Upper lobe of right lung (tissue), 1 donor: Measurements from ENCODE around the gene TULP4. TPM values are rescaled to one million over a fixed set of nuclear protein-coding genes. Genes with fewer than 3 reads are reported as not detected.

Source experiments
- ATAC-seq: fragments of 200-7000 bp; cut with Tn5 transposase; one replicate; pipeline ENCODE4 v1.9.1; 2020; ENCODE audit warnings: mild to moderate bottlenecking, moderate library complexity
- DNase-seq: peaks from one replicate; pipeline ENCODE4 v3.0.0-alpha.2; 2020
- H3K27ac ChIP-seq: fragments of 200-600 bp; one replicate; pipeline ENCODE4 v1.8.0; 2022
- H3K27me3 ChIP-seq: fragments of 200-600 bp; one replicate; pipeline ENCODE4 v1.8.0; 2022; ENCODE audit warnings: mild to moderate bottlenecking
- H3K36me3 ChIP-seq: fragments of 200-600 bp; one replicate; pipeline ENCODE4 v1.8.0; 2022
- H3K4me1 ChIP-seq: fragments of 200-600 bp; one replicate; pipeline ENCODE4 v1.8.0; 2022
- H3K4me3 ChIP-seq: fragments of 200-600 bp; one replicate; pipeline ENCODE4 v1.8.0; 2022; ENCODE audit warnings: mild to moderate bottlenecking
- H3K9me3 ChIP-seq: fragments of 200-600 bp; one replicate; pipeline ENCODE4 v1.8.0; 2022
- intact Hi-C: fragments of 100-400 bp; cut with DNase I; formaldehyde crosslinking; loops from one replicate; pipeline ENCODE4 v1.11.0; 2022
- total RNA-seq: library from RNA; stranded (reverse); fragmentation: NEBNext Ultra II Directional; extraction: Animal tissue kit (Norgen Biotek cat#: 25700); gene quantifications from one replicate; pipeline ENCODE4 v1.2.1, GENCODE V29; 2021
- TF ChIP-seq, protein P1 (sequence below): fragments of 200-600 bp; IDR thresholded peaks from one replicate; pipeline ENCODE4 v1.8.0; 2022; ENCODE audit warnings: antibody characterized with exemption
- donor health status: DM: no; HTN: yes; CAD: no; lungs with severe emphysema.

Gene TULP4
- total RNA-seq, 1 donor from 2014 or later = 94.1 TPM

DNA sequence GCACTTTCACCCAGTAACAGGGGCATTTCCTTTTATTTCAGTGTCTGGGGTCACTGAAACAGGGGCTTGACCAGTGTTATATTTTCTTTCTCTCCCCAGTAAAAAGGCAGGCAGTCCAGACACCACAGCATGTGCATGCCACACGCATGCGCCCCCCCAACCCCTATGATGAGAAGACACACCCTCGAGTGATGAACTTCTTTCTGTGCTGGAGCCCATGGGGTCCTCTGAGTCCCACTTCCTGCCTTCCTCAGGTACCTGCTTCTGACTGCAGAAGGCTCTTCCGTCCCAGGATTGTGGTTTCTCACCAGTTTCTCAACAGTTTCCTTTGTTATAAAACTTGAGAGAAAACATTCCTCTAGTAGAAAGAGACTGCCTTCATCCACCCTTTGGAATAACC is 201.9 kb downstream of the TULP4 start:
- TF ChIP-seq, protein P1, sequence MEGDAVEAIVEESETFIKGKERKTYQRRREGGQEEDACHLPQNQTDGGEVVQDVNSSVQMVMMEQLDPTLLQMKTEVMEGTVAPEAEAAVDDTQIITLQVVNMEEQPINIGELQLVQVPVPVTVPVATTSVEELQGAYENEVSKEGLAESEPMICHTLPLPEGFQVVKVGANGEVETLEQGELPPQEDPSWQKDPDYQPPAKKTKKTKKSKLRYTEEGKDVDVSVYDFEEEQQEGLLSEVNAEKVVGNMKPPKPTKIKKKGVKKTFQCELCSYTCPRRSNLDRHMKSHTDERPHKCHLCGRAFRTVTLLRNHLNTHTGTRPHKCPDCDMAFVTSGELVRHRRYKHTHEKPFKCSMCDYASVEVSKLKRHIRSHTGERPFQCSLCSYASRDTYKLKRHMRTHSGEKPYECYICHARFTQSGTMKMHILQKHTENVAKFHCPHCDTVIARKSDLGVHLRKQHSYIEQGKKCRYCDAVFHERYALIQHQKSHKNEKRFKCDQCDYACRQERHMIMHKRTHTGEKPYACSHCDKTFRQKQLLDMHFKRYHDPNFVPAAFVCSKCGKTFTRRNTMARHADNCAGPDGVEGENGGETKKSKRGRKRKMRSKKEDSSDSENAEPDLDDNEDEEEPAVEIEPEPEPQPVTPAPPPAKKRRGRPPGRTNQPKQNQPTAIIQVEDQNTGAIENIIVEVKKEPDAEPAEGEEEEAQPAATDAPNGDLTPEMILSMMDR = no peak
- ATAC-seq (no peak), DNase-seq (no peak)
- H3K9me3 ChIP-seq = no peaks in the 10 kb centered on the region
- intact Hi-C loops = no loop called here
- peaks cover 14% of the 10 kb centered on the region for H3K4me1 ChIP-seq
- H3K36me3 ChIP-seq = no peaks in the 10 kb centered on the region
- no peak overlapping the region for H3K27ac ChIP-seq
- H3K4me3 ChIP-seq = no peak overlapping the region
- peaks cover 7% of the 10 kb centered on the region for H3K27me3 ChIP-seq

- no peak overlapping the region for H3K27ac ChIP-seq
- no peak for ATAC-seq
- no peaks in the 10 kb centered on the region for H3K9me3 ChIP-seq
- peaks cover 14% of the 10 kb centered on the region for H3K4me1 ChIP-seq
- no peak overlapping the region for H3K4me3 ChIP-seq
- intact Hi-C loops = no loop called here
- DNase-seq = no peak
- peaks cover 7% of the 10 kb centered on the region for H3K27me3 ChIP-seq
- no peaks in the 10 kb centered on the region for H3K36me3 ChIP-seq
- TF ChIP-seq, protein P1 = no peak
Measured at GRCh38 chr6:158514991-158515390, 202.7 kb downstream of the TULP4 start.

GRCh38 chr6:158516098-158516497 is 203.8 kb downstream of the TULP4 start:
- TF ChIP-seq, protein P1 = no peak
- no peak for DNase-seq
- no peak overlapping the region for H3K27ac ChIP-seq
- no peaks in the 10 kb centered on the region for H3K9me3 ChIP-seq
- peaks cover 14% of the 10 kb centered on the region for H3K4me1 ChIP-seq
- H3K4me3 ChIP-seq = no peak overlapping the region
- intact Hi-C loops = no loop called here
- peaks cover 7% of the 10 kb centered on the region for H3K27me3 ChIP-seq
- H3K36me3 ChIP-seq = no peaks in the 10 kb centered on the region
- ATAC-seq = peak; percentile 34

GRCh38 chr6:158517038-158517437 is 204.8 kb downstream of the TULP4 start:
- intact Hi-C loops = no loop called here
- DNase-seq = no peak
- Histone ChIP-seq H3K9me3 (no peaks in the 10 kb centered on the region), H3K4me3 (no peak overlapping the region), H3K27ac (no peak overlapping the region), H3K36me3 (no peaks in the 10 kb centered on the region), H3K27me3 (peaks cover 7% of the 10 kb centered on the region), H3K4me1 (peaks cover 14% of the 10 kb centered on the region)
- no peak for ATAC-seq
- TF ChIP-seq, protein P1 = no peak

GRCh38 chr6:158517581-158517980 is 205.3 kb downstream of the TULP4 start:
- Histone ChIP-seq H3K4me1 (peaks cover 14% of the 10 kb centered on the region), H3K27me3 (peaks cover 7% of the 10 kb centered on the region), H3K27ac (no peak overlapping the region), H3K36me3 (no peaks in the 10 kb centered on the region), H3K9me3 (no peaks in the 10 kb centered on the region), H3K4me3 (no peak overlapping the region)
- DNase-seq = no peak
- intact Hi-C loops = no loop called here
- ATAC-seq = no peak
- TF ChIP-seq, protein P1 = no peak
